ENCODE measurements around the gene MPHOSPH9.
"Not testable (repeated sequence)": the region's sequence is repeated elsewhere in the genome, so short reads cannot be mapped to it uniquely, and the experiment has no call there.

The MPHOSPH9 gene

GRCh38 chr12:123225443-123225842 lies 7.5 kb downstream of the MPHOSPH9 start:
- no peak for DNase-seq

DNA sequence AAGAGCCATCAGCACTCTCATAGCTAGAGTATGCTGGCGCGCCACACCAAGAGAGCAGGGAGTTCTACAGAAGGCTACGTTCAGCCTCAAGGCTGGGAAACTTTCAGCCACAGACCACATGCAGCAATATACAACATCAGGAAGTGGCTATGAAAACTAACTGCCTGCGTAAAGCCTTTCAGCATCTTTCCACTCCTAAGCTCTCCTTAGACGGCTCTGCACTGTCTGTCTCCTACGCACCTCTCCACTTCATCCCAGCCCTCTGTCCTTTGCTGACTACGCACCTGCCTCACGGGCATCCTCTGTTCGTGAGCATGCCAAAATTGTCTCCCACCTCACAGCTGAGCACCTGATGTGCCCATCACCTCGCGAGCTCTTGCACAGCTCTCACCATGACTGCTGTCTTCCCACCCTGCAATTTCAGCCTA lies 9.7 kb downstream of the MPHOSPH9 start:
- peak; percentile 25 for DNase-seq

DNA sequence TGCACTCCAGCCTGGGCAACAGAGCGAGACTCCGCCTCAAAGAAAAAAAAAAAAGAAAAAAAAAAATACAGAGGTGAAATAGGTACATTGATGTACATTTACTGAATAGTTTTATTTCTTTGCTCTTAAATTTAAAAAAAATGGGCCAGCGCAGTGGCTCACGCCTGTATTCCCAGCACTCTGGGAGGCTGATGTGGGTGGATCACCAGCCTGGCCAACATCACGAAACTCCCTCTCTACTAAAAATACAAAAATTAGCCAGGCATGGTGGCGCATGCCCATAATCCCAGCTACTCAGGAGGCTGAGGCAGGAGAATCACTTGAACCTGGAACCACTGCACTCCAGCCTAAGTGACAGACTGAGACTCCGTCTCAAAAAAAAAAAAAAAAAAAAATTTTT lies 25.1 kb downstream of the MPHOSPH9 start:
- not testable (repeated sequence) for DNase-seq

DNA sequence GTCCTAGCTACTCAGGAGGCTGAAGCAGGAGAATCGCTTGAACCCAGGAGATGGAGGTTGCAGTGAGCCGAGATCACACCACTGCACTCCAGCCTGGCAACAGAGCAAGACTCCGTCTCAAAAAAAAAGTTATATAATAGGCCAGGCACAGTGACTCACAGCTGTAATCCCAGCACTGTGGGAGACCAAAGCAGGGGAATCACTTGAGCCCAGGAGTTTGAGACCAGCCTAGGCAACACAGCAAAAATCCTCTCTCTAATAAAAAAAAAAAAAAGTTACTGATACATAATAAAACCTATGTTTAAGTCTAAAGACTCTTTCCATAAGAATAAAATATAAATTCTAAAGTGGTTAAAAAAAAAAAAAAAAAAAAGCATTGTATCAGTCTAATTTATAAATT lies 26.1 kb downstream of the MPHOSPH9 start:
- not testable (repeated sequence) for DNase-seq

DNA sequence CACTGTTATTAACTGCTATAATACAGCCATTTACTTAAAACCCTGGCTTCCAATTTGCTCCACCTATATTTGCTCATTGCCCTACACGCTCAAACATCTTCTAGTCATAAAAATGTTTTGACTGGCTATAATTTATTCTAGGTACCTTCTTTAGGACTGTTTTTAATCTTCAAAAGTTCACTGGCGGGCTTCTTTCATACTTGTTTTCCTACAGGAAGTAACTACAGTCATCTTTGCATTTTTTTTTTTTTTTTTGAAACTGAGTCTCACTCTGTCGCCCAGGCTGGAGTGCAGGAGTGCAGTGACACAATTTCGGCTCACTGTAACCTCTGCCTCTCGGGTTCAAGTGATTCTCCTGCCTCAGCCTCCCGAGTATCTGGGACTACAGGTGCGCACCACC lies 32.5 kb downstream of the MPHOSPH9 start:
- DNase-seq, result no peak

DNA sequence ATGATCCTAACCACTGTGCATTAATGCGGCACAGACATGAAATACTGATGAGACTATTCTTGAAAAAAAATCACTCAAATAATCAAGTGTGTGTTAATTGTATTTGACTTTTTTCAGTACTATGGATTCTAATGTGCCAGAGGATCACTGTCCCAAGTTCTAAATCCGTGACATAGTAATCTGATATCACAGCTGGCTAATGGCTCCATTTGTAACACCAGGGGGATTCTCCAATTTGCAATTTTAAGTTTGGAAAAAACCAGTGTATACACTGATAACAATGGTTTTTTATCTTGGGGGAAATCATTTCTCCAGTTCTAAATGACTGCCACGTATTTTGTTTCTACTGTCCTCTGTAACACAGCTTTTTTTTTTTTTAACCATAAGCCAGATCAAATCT lies 33.0 kb downstream of the MPHOSPH9 start:
- DNase-seq, result no peak

DNA sequence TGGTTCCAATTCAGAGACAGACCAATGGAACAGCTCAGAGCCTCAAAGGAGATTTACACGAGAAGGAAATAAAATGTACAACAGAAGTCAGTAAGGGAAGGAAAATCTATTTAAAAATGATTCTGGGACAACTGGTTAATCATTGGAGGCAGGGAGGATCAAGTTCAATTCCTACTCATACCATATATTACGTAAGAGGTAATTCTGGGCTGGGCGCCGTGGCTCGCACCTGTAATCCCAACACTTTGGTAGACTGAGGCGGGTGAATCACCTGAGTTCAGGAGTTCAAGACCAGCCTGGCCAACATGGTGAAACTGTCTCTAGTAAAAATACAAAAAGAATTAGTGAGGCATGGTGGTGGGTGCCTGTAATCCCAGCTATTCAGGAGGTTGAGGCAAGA lies 45.3 kb downstream of the MPHOSPH9 start:
- DNase-seq, result no peak

GRCh38 chr12:123180171-123180570 lies 52.8 kb downstream of the MPHOSPH9 start:
- no peak for DNase-seq

DNA sequence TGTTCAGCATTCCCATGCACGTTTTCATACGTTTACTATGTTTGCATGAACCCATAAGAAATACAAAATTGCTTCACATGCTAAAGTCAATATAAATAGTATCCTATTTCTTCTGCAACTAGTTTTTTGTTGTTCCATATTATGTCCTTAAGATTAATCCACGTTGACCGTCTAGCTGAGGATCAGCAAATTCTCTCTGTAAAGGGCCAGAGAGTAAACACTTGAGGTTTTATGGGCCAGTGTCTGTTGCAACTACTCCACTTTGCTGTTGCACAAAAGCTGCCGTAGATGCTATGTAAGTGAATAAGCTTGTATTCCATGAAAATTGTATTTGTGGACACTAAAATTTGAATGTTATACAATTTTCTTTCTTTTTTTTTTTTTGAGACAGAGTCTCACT lies 61.0 kb downstream of the MPHOSPH9 start:
- no peak for DNase-seq

DNA sequence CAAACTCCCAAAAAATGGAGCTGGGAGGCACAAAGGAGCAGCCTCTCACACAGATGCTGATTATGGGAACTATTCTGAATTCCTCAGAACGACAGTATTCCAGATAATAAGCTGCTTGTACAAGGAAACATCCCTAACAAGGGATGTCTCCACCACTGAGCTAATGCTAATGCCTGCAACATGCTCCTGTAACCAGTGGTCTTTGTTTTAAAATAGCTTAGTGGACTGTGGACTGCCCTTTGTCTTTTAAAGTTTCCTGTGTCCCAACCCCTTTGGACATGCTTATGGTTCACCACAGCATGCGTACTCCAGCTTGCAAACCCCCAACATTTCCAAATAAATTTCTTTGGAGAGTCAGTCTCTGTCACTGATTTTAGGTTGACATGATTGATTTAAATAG lies 65.6 kb downstream of the MPHOSPH9 start:
- DNase-seq, result no peak

GRCh38 chr12:123165537-123165936 lies 67.4 kb downstream of the MPHOSPH9 start:
- no peak for DNase-seq

DNA sequence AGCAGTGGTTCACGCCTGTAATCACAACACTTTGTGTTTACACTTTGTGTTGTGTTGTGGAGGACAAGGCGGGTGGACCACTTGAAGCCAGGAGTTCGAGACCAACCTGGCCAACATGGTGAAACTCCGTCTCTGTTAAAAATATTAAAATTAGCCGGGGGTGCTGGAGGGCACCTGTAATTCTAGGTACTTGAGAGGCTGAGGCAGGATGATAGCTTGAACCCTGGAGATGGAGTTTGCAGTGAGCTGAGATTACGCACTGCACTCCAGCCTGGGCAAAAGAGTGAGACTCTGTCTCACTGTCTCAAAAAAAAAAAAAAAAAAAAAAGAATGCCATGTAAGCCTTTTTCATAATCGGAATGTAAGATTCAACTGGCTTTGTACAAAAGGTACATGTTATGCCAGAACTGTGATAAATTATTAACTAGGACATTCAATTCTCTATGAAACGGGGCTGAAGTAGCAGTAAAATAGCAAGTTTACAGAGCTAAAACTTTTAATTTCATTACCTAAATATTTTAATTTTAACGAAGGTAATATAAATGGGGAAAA lies 68.2 kb downstream of the MPHOSPH9 start:
- no peak for DNase-seq

DNA sequence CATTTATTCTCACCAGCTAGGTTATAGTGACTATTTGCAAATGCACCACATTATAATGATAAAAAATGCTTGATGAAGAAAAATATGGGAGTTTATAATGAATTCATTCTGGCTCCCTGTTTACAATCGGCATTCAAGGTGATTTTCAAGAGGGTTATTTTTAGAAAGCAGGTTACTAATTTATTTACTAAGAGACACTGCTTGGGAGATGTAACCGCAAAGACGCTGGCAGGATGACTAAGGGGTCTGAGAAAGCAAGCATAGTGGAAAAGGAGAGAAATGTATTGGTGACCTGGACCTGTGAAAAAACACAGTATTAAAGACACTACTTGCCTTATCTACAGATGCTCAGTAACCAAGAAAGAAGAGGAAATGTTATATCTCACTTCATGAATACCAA lies 68.7 kb downstream of the MPHOSPH9 start:
- no peak for DNase-seq

DNA sequence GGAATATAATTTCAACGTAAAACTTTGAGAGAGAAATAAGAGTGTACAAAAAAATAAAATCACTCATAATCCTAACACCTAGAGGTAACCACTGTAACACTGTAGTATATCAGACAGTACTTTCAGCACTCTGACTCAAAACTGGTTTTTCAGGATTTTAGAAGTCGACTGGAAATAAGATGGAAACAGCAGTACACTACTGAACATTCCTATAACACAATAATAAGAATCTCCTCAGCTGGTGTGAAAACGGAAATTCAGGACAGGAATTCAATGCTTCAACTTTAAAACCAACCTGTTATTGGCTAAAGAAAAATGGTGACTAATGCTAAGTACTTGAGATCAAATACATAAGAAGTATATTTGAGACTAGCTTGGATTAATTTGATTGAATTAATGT lies 69.7 kb downstream of the MPHOSPH9 start:
- DNase-seq, result no peak

- DNase-seq, result no peak
Measured at GRCh38 chr12:123160801-123161487, 72.0 kb downstream of the MPHOSPH9 start.

DNA sequence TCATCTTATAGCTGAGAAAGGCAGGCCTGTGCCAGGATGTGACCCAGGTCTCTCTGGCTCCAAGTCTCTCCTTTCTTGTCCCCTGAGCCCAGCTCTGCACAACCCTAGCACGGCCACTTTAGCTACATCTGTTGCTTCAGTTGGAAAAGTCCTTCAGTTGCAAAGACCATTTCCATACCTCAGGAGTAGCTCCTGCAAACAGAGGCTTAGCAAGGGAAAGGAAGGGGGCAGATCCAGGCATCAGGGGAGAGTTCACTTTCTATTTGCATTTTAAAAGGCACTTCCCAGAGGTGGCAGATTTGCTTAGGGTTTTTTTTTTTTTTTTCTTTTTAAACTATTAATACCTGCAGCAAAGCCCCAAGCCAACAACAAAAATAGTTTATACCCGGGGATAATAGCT lies 79.0 kb downstream of the MPHOSPH9 start:
- no peak for DNase-seq

DNA sequence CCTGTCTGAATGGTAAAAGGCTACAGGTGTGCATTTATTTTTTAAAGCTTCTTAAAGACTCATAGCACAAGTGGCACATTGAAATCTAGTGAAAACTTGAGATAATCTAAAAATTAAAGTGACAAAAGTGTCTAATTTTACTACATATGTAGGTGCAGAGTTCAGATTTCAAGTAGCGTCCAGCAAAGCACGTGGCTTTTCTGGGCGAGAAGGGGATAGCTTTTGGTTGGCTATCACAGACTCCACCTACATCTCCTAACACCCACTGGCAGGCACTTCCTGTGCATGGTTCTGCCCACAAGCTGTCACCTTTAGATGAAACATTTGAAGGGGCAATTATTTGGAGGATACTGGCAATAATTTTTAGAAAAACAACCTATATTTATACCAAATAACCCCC lies 80.1 kb downstream of the MPHOSPH9 start:
- DNase-seq, result no peak

- no peak for DNase-seq
Measured at GRCh38 chr12:123151457-123152454, 81.2 kb downstream of the MPHOSPH9 start.

DNA sequence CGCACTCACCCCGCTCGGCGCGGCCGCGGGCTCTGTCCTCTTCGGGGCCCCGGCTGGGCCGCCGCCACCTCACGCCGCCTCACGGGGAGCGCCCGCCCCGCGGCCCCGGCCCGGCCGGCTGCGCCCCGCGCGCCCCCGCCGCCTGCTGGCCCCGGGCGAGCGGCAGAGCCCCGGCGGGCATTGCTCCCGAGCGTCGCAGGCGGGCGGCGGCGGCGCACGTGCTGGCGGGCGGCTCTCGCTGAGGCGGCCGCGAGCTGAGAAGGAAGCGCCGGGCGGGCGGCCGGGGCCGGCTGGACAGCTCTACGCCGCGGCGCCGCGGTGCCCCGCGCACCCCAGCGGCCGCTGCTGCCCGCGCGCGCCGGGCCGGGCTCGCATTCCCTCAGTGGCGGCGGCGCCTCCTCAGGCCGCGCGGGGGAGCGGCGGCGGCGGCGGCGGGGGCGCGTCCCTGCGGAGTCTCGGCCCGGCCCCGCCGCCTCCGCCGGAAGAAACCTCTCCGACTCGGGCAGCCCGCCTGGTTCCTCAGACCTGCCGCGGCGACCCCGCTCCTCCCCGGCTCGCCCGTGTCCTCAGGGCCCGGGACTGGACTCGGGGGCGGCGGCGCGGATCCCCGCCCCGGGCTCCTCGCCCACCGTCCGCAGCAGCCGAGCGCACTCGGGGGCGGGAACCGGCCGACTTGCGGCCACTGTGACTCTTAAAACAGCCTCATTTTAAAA lies 82.0 kb downstream of the MPHOSPH9 start, which contains the start of gene PITPNM2:
TSS of gene PITPNM2 (minus strand) at position 347 of the 713 bp plus-strand sequence. CDS start 116,500 bp downstream, outside the sequence.
- DNase-seq, result peak; percentile 49

DNA sequence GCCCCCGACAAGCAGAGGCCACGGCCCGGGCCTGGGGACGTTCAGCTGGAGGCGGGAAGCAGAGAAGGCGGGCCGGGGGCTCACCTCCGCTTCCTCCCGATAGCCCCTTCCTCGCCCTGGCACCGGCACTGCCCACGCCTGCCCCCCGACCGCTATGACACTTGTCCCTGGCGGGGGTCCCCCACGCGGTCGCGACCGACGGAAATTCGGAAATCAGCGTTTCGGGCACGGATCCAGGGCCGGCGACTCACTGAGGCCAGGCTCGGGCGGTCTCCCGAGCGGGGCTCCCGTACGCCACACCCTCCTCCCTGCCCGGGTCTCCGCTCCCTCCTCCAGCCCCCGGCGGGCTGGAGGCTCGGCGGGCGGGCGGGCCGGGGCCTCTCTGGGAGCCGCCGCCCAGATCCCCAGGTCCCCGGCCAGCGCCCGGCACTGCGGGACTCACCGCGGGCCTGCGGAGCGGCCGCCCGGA lies 82.6 kb downstream of the MPHOSPH9 start:
- DNase-seq, result peak; percentile 4

- no peak for DNase-seq
Measured at GRCh38 chr12:123149501-123150274, 83.3 kb downstream of the MPHOSPH9 start.

GRCh38 chr12:123149088-123149487 lies 83.9 kb downstream of the MPHOSPH9 start:
- no peak for DNase-seq
